GM12878 (cell line): ENCODE measurements around the gene ITK. TPM values are rescaled to one million over a fixed set of nuclear protein-coding genes. Genes with fewer than 3 reads are reported as not detected.

Experiments
- ATAC-seq: fragments of 200-7000 bp; cut with Tn5 transposase; 3 replicates; pipeline ENCODE4 v1.9.1; 2020; ENCODE audit warnings: mild to moderate bottlenecking, moderate library complexity
- BruUV-seq: library from RNA; stranded (reverse); fragments of 400-500 nt; replicated peaks from 2 replicates; lab custom pipeline; 2021; lab: Mats Ljungman, UMichigan
- CTCF ChIA-PET: fragments of 300-600 bp; sonication (Branson Sonifier 250); formaldehyde crosslinking; extraction: SDS; loops from one replicate; lab custom pipeline; 2021; ENCODE audit warnings: inconsistent platforms; lab: Yijun Ruan, JAX
- POLR2A ChIA-PET: fragments of 350-600 bp; formaldehyde crosslinking; extraction: SDS; loops from one replicate; lab custom pipeline; 2021; ENCODE audit warnings: inconsistent platforms; lab: Charles Lee
- RAD21 ChIA-PET: fragments of 300-600 bp; sonication (Branson Sonifier 250); formaldehyde crosslinking; loops from one replicate; lab custom pipeline; 2023; ENCODE audit warnings: antibody characterized with exemption; ENCODE audit not compliant: unreplicated experiment; lab: Charles Lee
- SMC1A ChIA-PET: fragments of 300-600 bp; sonication (Branson Sonifier 250); formaldehyde crosslinking; loops from one replicate; lab custom pipeline; 2023; ENCODE audit not compliant: unreplicated experiment, uncharacterized antibody; lab: Charles Lee
- DNase-seq: peaks from one replicate; pipeline ENCODE4 v3.0.0-alpha.2; 2011; ENCODE audit warnings: low read depth, low spot score
- FAIRE-seq: peaks from 3 replicates; lab custom pipeline; 2011; peaks lifted over from hg19 to GRCh38; lab: Jason Lieb, UNC
- H2AFZ ChIP-seq: 2 replicates; pipeline ENCODE4 v1.6.0; 2011; ENCODE audit warnings: low read depth, low read length, control low read depth; ENCODE audit not compliant: control insufficient read depth
- H3K27ac ChIP-seq: 2 replicates; pipeline ENCODE4 v1.5.1; 2011; ENCODE audit warnings: control low read depth; ENCODE audit not compliant: control insufficient read depth, insufficient read depth
- H3K27me3 ChIP-seq, 2 experiments: replicated peaks in 1 of 2; 2 replicates each; pipeline versions ENCODE4 v1.6.0 to v1.6.1; 2011; ENCODE audit warnings: low read length in 1 of 2; ENCODE audit not compliant: control insufficient read depth in 2 of 2, insufficient read depth in 2 of 2
- H3K36me3 ChIP-seq, 2 experiments: 2 replicates each; pipeline ENCODE4 v1.5.1; 2011; ENCODE audit warnings: low read length in 1 of 2; ENCODE audit not compliant: control insufficient read depth in 2 of 2, insufficient read depth in 2 of 2
- H3K4me1 ChIP-seq: 2 replicates; pipeline ENCODE4 v1.6.1; 2011; ENCODE audit warnings: mild to moderate bottlenecking, low read length, moderate library complexity, mixed read lengths; ENCODE audit not compliant: control insufficient read depth, insufficient read depth
- H3K4me2 ChIP-seq: 2 replicates; pipeline ENCODE4 v1.6.0; 2011; ENCODE audit warnings: control low read depth; ENCODE audit not compliant: control insufficient read depth, insufficient read depth
- H3K4me3 ChIP-seq: fragments of 200-600 bp; sonication (generic); 2 replicates; pipeline ENCODE4 v1.5.1; 2016
- H3K79me2 ChIP-seq: 2 replicates; pipeline ENCODE4 v1.6.0; 2011; ENCODE audit warnings: low read length; ENCODE audit not compliant: control insufficient read depth, insufficient read depth
- H3K9ac ChIP-seq: 2 replicates; pipeline ENCODE4 v1.8.0; 2011; ENCODE audit warnings: low read length, control low read depth, mixed read lengths; ENCODE audit not compliant: control insufficient read depth, insufficient read depth
- H3K9me3 ChIP-seq: replicated peaks from 3 replicates; pipeline ENCODE4 v1.5.1; 2011; ENCODE audit warnings: mild to moderate bottlenecking, low read length; ENCODE audit not compliant: control insufficient read depth, insufficient read depth
- H4K20me1 ChIP-seq: 2 replicates; pipeline ENCODE4 v1.6.0; 2011; ENCODE audit not compliant: control insufficient read depth, insufficient read depth
- BACH1 ChIP-seq: fragments of 450-650 bp; IDR thresholded peaks from 2 replicates; pipeline ENCODE4 v1.6.1; 2017; ENCODE audit warnings: mild to moderate bottlenecking, borderline replicate concordance
- BCL11A ChIP-seq: IDR thresholded peaks from 2 replicates; pipeline ENCODE4 v1.6.1; 2011; ENCODE audit warnings: low read depth, low read length
- BHLHE40 ChIP-seq, 2 experiments: fragments of 450-650 bp in 1 of 2; IDR thresholded peaks; 2 replicates each; pipeline ENCODE4 v1.6.1; 2011 to 2017; ENCODE audit warnings: low read depth in 2 of 2, borderline replicate concordance in 1 of 2, improper control_type of control experiment in 1 of 2, low read length in 1 of 2, mild to moderate bottlenecking in 1 of 2
- CBX3 ChIP-seq: fragments of 200-600 bp; sonication (generic); IDR thresholded peaks from 2 replicates; pipeline ENCODE4 v1.6.1; 2016; ENCODE audit warnings: low read depth, borderline replicate concordance
- HDAC2 ChIP-seq: fragments of 200-600 bp; sonication (generic); IDR thresholded peaks from 2 replicates; pipeline ENCODE4 v1.6.1; 2017
- HDAC6 ChIP-seq: fragments of 200-600 bp; sonication (generic); IDR thresholded peaks from one replicate; pipeline ENCODE4 v1.8.0; 2017; ENCODE audit warnings: antibody characterized with exemption; ENCODE audit not compliant: unreplicated experiment
- MEF2A ChIP-seq: IDR thresholded peaks from 2 replicates; pipeline ENCODE4 v1.6.1; 2011; ENCODE audit warnings: low read depth, mild to moderate bottlenecking, low read length, moderate library complexity; ENCODE audit not compliant: insufficient read depth
- MXI1 ChIP-seq: fragments of 150-350 bp; IDR thresholded peaks from 2 replicates; pipeline ENCODE4 v1.6.1; 2011; ENCODE audit warnings: low read depth, mild to moderate bottlenecking, inconsistent platforms, low read length, improper control_type of control experiment
- POU2F2 ChIP-seq: IDR thresholded peaks from 3 replicates; pipeline ENCODE4 v1.6.1; 2011; ENCODE audit warnings: low read depth, mild to moderate bottlenecking, low read length, borderline replicate concordance
- RFX5 ChIP-seq: IDR thresholded peaks from 2 replicates; pipeline ENCODE4 v1.6.1; 2011; ENCODE audit warnings: low read depth, low read length, improper control_type of control experiment
- TCF3 ChIP-seq: IDR thresholded peaks from 2 replicates; pipeline ENCODE4 v1.6.1; 2012; ENCODE audit warnings: low read depth, mild to moderate bottlenecking, low read length, borderline replicate concordance; ENCODE audit not compliant: insufficient read depth
- YY1 ChIP-seq: IDR thresholded peaks from 2 replicates; pipeline ENCODE4 v1.6.1; 2011; ENCODE audit warnings: low read depth, mild to moderate bottlenecking, low read length
- WGBS: methylation state at CpG from one replicate; pipeline ENCODE4 v1.1.6; 2016; ENCODE audit warnings: low lambda C conversion rate; ENCODE audit not compliant: insufficient replicate concordance, insufficient coverage; ENCODE audit errors: missing lambda C conversion rate; 5-methylcytosine and 5-hydroxymethylcytosine counted together
- in situ Hi-C: fragments of 300-500 bp; cut with MboI; formaldehyde crosslinking; loops from 9 replicates; pipeline ENCODE4 v1.14.3; 2018; ENCODE audit warnings: mixed read lengths
- intact Hi-C: fragments of 100-400 bp; cut with micrococcal nuclease; formaldehyde crosslinking; loops from one replicate; pipeline ENCODE4 v1.14.2; 2022; ENCODE audit not compliant: unreplicated experiment
- polyA plus RNA-seq, 11 experiments: library from polyadenylated mRNA; depleted of rRNA in 4 of 11; unstranded in 6 of 11; stranded (reverse) in 5 of 11; fragments of >200 nt; fragmentation: Nextera tagmentation in 4 of 11; fragmentation: Illumina TruSeq in 1 of 11; extraction: Ambion mirVana in 4 of 11; extraction: Trizol in 1 of 11; gene quantifications; 1 replicate in 1 of 11; 2 replicates in 10 of 11; pipeline versions ENCODE4 v1.2.1 to v1.2.3, GENCODE V29; 2011 to 2016; ENCODE audit warnings: inconsistent platforms in 2 of 11, missing spikeins in 2 of 11, low read depth in 1 of 11
- total RNA-seq, 4 experiments: library from RNA; depleted of rRNA in 3 of 4; stranded (reverse); fragments of >200 nt in 3 of 4; fragmentation: Illumina TruSeq in 1 of 4; extraction: Trizol in 1 of 4; gene quantifications; 2 replicates each; pipeline versions ENCODE4 v1.2.1 to v1.2.3, GENCODE V29; 2013 to 2021
- TF ChIP-seq, protein P1 (sequence below): IDR thresholded peaks from 2 replicates; pipeline ENCODE4 v1.6.1; 2012; ENCODE audit warnings: low read depth, low read length, improper control_type of control experiment
- TF ChIP-seq, protein P2 (sequence below): fragments of 450-650 bp; IDR thresholded peaks from 2 replicates; pipeline ENCODE4 v1.6.1; 2017; ENCODE audit warnings: mild to moderate bottlenecking, moderate library complexity

The ITK gene
- total and polyA plus RNA-seq, 10 of the 15 experiments (the other 5 are each of a cell fraction or from before 2014, with no cell fraction given) = 0.05 to 2.4 (median 0.76) TPM

DNA sequence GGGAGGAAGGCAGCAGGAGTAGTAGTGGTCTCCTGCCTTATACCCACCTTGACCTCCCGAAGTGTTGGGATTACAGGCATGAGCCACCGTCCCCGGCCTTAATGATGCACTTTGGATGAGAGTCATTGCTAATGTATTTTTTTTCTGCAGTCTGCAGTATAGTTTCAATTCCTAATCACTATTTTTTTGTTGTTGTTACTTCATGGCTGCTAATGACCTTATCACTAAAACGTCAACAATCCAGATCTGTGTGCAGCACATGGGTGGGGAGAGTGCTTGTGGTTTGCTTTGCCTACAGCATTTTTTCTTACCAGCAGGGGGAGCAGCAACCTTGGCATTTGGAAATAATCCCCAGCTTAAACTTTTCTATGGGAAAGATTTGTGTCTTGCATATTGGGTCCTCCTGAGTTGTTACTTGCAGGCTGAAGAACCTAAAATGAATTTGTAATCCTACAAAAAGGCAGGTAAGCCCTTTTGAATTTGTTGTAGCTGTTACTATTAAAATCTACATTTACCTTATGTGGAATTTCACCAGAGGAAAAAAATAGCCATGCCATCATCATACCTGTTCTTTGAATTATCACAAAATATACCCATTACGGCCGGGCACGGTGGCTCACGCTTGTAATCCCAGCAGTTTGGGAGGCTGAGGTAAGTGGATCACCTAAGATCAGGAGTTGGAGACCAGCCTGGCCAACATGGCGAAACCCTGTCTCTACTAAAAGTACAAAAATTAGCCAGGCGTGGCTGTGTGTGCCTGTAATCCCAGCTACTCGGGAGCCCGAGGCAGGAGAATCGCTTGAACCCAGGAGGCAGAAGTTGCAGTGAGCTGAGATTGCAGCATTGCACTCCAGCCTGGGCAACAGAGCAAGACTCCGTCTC, 31.7 kb upstream of the ITK start:
- Histone ChIP-seq H3K36me3 (no peaks in the 10 kb centered on the region), H3K27me3 (no peaks in the 10 kb centered on the region), H3K79me2 (no peaks in the 10 kb centered on the region), H3K9me3 (no peaks in the 10 kb centered on the region), H2AFZ (no peak overlapping the region), H4K20me1 (no peaks in the 10 kb centered on the region), H3K4me2 (no peak overlapping the region), H3K4me3 (no peak overlapping the region), H3K4me1 (no peaks in the 10 kb centered on the region), H3K9ac (no peak overlapping the region), H3K27ac (no peak overlapping the region)
- intact Hi-C loops (loop anchor here (1.0 to 10.0 kb wide), 6 partner anchors 68 to 596 kb away; partner anchors contain the start of genes CYFIP2 and LSM11), in situ Hi-C loops (loop anchor here (5.0 kb wide), 2 partner anchors 103 to 163 kb away; no protein-coding TSS in a partner anchor)
- CTCF ChIA-PET = interaction anchor here (0.6 to 11.1 kb wide), 42 partner anchors 9 to 521 kb away, joined by 3 to 244 read pairs (median 4); partner anchors contain the start of genes GARIN3 and ITK
- DNase-seq = peak; percentile 40
- BruUV-seq = no TSS peak
- WGBS = 60% methylated on average over 14 of the region's 14 CpGs
- FAIRE-seq = peak; percentile 88
- SMC1A ChIA-PET = interaction anchor here (0.7 to 4.4 kb wide), 47 partner anchors 9 to 570 kb away, joined by 3 to 138 read pairs (median 5); partner anchors contain the start of gene CYFIP2
- POLR2A ChIA-PET = interaction anchor here (0.6 to 1.6 kb wide), 8 partner anchors 17 to 350 kb away, joined by 3 to 10 read pairs (median 3); partner anchors contain the start of gene GARIN3
- peak; percentile 92 for ATAC-seq
- RAD21 ChIA-PET = interaction anchor here (0.9 to 4.7 kb wide), 26 partner anchors 19 to 594 kb away, joined by 3 to 159 read pairs (median 6); partner anchors contain the start of gene LSM11
- TF ChIP-seq YY1 = peak; percentile 55; the same call in 1 of the 2 replicates
- peak; percentile 50 for TF ChIP-seq MXI1
- no peak for TF ChIP-seq CBX3
- no peak for TF ChIP-seq RFX5
- TF ChIP-seq BHLHE40 (IDR thresholded peaks at IDR 0.05; ENCODE audit: borderline replicate concordance in 1 of 2, low read depth in 2 of 2, low read length in 1 of 2) = peak in 1 of 2 experiments; percentile 17; a peak in 1 of 4 replicates
- TF ChIP-seq BCL11A = no peak
- TF ChIP-seq, protein P1, sequence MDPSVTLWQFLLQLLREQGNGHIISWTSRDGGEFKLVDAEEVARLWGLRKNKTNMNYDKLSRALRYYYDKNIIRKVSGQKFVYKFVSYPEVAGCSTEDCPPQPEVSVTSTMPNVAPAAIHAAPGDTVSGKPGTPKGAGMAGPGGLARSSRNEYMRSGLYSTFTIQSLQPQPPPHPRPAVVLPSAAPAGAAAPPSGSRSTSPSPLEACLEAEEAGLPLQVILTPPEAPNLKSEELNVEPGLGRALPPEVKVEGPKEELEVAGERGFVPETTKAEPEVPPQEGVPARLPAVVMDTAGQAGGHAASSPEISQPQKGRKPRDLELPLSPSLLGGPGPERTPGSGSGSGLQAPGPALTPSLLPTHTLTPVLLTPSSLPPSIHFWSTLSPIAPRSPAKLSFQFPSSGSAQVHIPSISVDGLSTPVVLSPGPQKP = no peak
- TF ChIP-seq TCF3 = no peak
- TF ChIP-seq, protein P2, sequence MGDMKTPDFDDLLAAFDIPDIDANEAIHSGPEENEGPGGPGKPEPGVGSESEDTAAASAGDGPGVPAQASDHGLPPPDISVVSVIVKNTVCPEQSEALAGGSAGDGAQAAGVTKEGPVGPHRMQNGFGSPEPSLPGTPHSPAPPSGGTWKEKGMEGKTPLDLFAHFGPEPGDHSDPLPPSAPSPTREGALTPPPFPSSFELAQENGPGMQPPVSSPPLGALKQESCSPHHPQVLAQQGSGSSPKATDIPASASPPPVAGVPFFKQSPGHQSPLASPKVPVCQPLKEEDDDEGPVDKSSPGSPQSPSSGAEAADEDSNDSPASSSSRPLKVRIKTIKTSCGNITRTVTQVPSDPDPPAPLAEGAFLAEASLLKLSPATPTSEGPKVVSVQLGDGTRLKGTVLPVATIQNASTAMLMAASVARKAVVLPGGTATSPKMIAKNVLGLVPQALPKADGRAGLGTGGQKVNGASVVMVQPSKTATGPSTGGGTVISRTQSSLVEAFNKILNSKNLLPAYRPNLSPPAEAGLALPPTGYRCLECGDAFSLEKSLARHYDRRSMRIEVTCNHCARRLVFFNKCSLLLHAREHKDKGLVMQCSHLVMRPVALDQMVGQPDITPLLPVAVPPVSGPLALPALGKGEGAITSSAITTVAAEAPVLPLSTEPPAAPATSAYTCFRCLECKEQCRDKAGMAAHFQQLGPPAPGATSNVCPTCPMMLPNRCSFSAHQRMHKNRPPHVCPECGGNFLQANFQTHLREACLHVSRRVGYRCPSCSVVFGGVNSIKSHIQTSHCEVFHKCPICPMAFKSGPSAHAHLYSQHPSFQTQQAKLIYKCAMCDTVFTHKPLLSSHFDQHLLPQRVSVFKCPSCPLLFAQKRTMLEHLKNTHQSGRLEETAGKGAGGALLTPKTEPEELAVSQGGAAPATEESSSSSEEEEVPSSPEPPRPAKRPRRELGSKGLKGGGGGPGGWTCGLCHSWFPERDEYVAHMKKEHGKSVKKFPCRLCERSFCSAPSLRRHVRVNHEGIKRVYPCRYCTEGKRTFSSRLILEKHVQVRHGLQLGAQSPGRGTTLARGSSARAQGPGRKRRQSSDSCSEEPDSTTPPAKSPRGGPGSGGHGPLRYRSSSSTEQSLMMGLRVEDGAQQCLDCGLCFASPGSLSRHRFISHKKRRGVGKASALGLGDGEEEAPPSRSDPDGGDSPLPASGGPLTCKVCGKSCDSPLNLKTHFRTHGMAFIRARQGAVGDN = no peak
- TF ChIP-seq POU2F2 = peak; percentile 67; the same call in 2 of the 3 replicates
- no peak for TF ChIP-seq HDAC6
- 0 out of 2 replicates have a peak, but pooled peaks have one; percentile 38 for TF ChIP-seq MEF2A
- TF ChIP-seq HDAC2 = no peak
- TF ChIP-seq BACH1 = no peak
